ENCODE measurements around the gene CACNA1F. TPM values are rescaled to one million over a fixed set of nuclear protein-coding genes. Genes with fewer than 3 reads are reported as not detected.

CACNA1F gene
- total and polyA plus RNA-seq, 10 of the 15 experiments (the other 5 are each of a cell fraction or from before 2014, with no cell fraction given), result 0.01 to 0.32 (median 0.05) TPM; not detected in 5

DNA sequence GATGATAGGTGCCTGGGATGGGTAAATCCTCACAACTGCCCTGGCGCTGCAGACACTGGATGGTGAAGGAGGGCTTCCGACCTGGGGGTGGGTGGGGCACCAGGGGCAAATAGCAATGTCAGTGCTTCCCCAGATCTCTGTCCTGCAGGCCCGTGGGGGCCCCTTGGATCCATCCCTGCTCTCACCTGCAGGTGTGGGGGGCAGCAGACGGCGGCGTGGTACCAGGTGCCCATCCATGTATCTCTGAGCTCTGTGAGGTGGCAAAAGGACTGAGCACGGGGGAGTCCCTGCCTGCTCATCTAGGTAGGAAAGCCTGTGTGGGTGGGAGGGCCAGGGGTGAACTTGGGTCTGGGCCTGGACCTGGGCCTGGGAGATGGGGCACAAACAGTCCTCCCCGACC is 26.6 kb downstream of the CACNA1F start:
- Histone ChIP-seq H3K9me3 (replicated peaks; ENCODE audit: control insufficient read depth, insufficient read depth, low read length) (no peaks in the 10 kb centered on the region), H2AFZ (ENCODE audit: control insufficient read depth, low read depth, low read length) (no peak overlapping the region), H3K4me2 (ENCODE audit: control insufficient read depth, insufficient read depth) (no peak overlapping the region), H3K36me3 (ENCODE audit: control insufficient read depth in 2 of 2, insufficient read depth in 2 of 2, low read length in 1 of 2) (no peaks in the 10 kb centered on the region), H3K27ac (ENCODE audit: control insufficient read depth, insufficient read depth) (no peak overlapping the region), H3K79me2 (ENCODE audit: control insufficient read depth, insufficient read depth, low read length) (no peaks in the 10 kb centered on the region), H3K4me3 (no peak overlapping the region), H3K27me3 (replicated peaks in 1 of 2; ENCODE audit: control insufficient read depth in 2 of 2, insufficient read depth in 2 of 2, low read length in 1 of 2) (no peaks in the 10 kb centered on the region), H3K4me1 (ENCODE audit: control insufficient read depth, insufficient read depth, low read length) (no peaks in the 10 kb centered on the region), H4K20me1 (ENCODE audit: control insufficient read depth, insufficient read depth) (no peaks in the 10 kb centered on the region), H3K9ac (ENCODE audit: control insufficient read depth, insufficient read depth, low read length) (no peak overlapping the region)
- FAIRE-seq (no peak), ATAC-seq (no peak), DNase-seq (ENCODE audit: low read depth, low spot score) (no peak)
- RAD21 ChIA-PET (ENCODE audit: unreplicated experiment), result no interaction called here
- in situ Hi-C loops (cut with MboI), result no loop called here
- CTCF ChIA-PET, result no interaction called here
- SMC1A ChIA-PET (ENCODE audit: uncharacterized antibody, unreplicated experiment), result no interaction called here
- POLR2A ChIA-PET, result no interaction called here
- 57% methylated on average over 7 of the region's 8 CpGs for WGBS (ENCODE audit: insufficient coverage, insufficient replicate concordance, low lambda C conversion rate, missing lambda C conversion rate)
- BruUV-seq (replicated peaks), result no TSS peak
- intact Hi-C loops (cut with micrococcal nuclease; ENCODE audit: unreplicated experiment), result no loop called here
- TF ChIP-seq TCF7 (IDR thresholded peaks at IDR 0.05; ENCODE audit: borderline replicate concordance), result no peak
- TF ChIP-seq BCL11A (IDR thresholded peaks at IDR 0.05; ENCODE audit: low read depth, low read length), result no peak
- TF ChIP-seq ZNF622 (IDR thresholded peaks at IDR 0.05), result no peak

DNA sequence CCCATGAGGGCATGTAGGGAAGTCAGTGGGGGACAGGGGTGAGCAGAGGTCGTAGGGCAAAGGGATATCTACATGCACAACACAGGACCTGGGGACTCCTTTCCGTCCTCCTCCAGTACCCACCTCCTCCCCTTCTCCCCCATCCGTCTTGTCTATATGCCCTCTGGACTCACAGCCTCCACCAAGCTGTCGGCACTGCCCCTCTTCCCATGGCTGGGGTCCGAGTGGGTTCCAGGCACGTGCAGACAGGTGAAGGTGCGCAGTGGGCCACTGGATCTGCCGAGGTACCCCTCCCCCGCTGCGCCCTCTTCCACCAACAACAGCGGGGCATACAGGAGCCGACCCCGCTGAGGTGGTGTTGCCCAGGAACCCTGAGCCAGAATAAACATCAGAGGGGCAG is 27.7 kb downstream of the CACNA1F start:
- POLR2A ChIA-PET, result no interaction called here
- CTCF ChIA-PET, result no interaction called here
- no peak overlapping the region for H2AFZ ChIP-seq (ENCODE audit: control insufficient read depth, low read depth, low read length)
- no peaks in the 10 kb centered on the region for H4K20me1 ChIP-seq (ENCODE audit: control insufficient read depth, insufficient read depth)
- no peaks in the 10 kb centered on the region for H3K36me3 ChIP-seq (ENCODE audit: control insufficient read depth in 2 of 2, insufficient read depth in 2 of 2, low read length in 1 of 2)
- ATAC-seq (no peak), DNase-seq (ENCODE audit: low read depth, low spot score) (no peak), FAIRE-seq (no peak)
- no peaks in the 10 kb centered on the region for H3K4me1 ChIP-seq (ENCODE audit: control insufficient read depth, insufficient read depth, low read length)
- H3K4me2 ChIP-seq (ENCODE audit: control insufficient read depth, insufficient read depth), result no peak overlapping the region
- 42% methylated on average over 12 of the region's 13 CpGs for WGBS (ENCODE audit: insufficient coverage, insufficient replicate concordance, low lambda C conversion rate, missing lambda C conversion rate)
- H3K27me3 ChIP-seq (replicated peaks in 1 of 2; ENCODE audit: control insufficient read depth in 2 of 2, insufficient read depth in 2 of 2, low read length in 1 of 2), result no peaks in the 10 kb centered on the region
- intact Hi-C loops (cut with micrococcal nuclease; ENCODE audit: unreplicated experiment), result no loop called here
- no peak overlapping the region for H3K9ac ChIP-seq (ENCODE audit: control insufficient read depth, insufficient read depth, low read length)
- H3K9me3 ChIP-seq (replicated peaks; ENCODE audit: control insufficient read depth, insufficient read depth, low read length), result no peaks in the 10 kb centered on the region
- H3K27ac ChIP-seq (ENCODE audit: control insufficient read depth, insufficient read depth), result no peak overlapping the region
- no TSS peak for BruUV-seq (replicated peaks)
- H3K4me3 ChIP-seq, result no peak overlapping the region
- RAD21 ChIA-PET (ENCODE audit: unreplicated experiment), result no interaction called here
- H3K79me2 ChIP-seq (ENCODE audit: control insufficient read depth, insufficient read depth, low read length), result no peaks in the 10 kb centered on the region
- in situ Hi-C loops (cut with MboI), result no loop called here
- SMC1A ChIA-PET (ENCODE audit: uncharacterized antibody, unreplicated experiment), result no interaction called here
- TF ChIP-seq CBX5 (IDR thresholded peaks at IDR 0.05; ENCODE audit: low read depth), result no peak
- TF ChIP-seq RB1 (IDR thresholded peaks at IDR 0.05; ENCODE audit: borderline replicate concordance), result no peak
- TF ChIP-seq YY1 (IDR thresholded peaks at IDR 0.05; ENCODE audit: low read depth, low read length), result no peak
- no peak for TF ChIP-seq IKZF1 (conservative IDR thresholded peaks at IDR 0.05)
- no peak for TF ChIP-seq CBX3 (IDR thresholded peaks at IDR 0.05; ENCODE audit: borderline replicate concordance, low read depth)
- TF ChIP-seq, protein P1, sequence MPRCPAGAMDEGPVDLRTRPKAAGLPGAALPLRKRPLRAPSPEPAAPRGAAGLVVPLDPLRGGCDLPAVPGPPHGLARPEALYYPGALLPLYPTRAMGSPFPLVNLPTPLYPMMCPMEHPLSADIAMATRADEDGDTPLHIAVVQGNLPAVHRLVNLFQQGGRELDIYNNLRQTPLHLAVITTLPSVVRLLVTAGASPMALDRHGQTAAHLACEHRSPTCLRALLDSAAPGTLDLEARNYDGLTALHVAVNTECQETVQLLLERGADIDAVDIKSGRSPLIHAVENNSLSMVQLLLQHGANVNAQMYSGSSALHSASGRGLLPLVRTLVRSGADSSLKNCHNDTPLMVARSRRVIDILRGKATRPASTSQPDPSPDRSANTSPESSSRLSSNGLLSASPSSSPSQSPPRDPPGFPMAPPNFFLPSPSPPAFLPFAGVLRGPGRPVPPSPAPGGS (IDR thresholded peaks at IDR 0.05; ENCODE audit: borderline replicate concordance, insufficient read depth, low read depth, low read length, poor library complexity, severe bottlenecking), result no peak
- TF ChIP-seq ATF7 (IDR thresholded peaks at IDR 0.05; ENCODE audit: low read depth), result no peak
- no peak for TF ChIP-seq ZNF274 (IDR thresholded peaks at IDR 0.05; ENCODE audit: insufficient read depth, insufficient read length)
- TF ChIP-seq PAX5 (IDR thresholded peaks at IDR 0.05; ENCODE audit: borderline replicate concordance, low read depth, low read length), result no peak
- TF ChIP-seq HDAC2 (IDR thresholded peaks at IDR 0.05), result no peak
- TF ChIP-seq, protein P2, sequence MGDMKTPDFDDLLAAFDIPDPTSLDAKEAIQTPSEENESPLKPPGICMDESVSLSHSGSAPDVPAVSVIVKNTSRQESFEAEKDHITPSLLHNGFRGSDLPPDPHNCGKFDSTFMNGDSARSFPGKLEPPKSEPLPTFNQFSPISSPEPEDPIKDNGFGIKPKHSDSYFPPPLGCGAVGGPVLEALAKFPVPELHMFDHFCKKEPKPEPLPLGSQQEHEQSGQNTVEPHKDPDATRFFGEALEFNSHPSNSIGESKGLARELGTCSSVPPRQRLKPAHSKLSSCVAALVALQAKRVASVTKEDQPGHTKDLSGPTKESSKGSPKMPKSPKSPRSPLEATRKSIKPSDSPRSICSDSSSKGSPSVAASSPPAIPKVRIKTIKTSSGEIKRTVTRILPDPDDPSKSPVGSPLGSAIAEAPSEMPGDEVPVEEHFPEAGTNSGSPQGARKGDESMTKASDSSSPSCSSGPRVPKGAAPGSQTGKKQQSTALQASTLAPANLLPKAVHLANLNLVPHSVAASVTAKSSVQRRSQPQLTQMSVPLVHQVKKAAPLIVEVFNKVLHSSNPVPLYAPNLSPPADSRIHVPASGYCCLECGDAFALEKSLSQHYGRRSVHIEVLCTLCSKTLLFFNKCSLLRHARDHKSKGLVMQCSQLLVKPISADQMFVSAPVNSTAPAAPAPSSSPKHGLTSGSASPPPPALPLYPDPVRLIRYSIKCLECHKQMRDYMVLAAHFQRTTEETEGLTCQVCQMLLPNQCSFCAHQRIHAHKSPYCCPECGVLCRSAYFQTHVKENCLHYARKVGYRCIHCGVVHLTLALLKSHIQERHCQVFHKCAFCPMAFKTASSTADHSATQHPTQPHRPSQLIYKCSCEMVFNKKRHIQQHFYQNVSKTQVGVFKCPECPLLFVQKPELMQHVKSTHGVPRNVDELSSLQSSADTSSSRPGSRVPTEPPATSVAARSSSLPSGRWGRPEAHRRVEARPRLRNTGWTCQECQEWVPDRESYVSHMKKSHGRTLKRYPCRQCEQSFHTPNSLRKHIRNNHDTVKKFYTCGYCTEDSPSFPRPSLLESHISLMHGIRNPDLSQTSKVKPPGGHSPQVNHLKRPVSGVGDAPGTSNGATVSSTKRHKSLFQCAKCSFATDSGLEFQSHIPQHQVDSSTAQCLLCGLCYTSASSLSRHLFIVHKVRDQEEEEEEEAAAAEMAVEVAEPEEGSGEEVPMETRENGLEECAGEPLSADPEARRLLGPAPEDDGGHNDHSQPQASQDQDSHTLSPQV (IDR thresholded peaks at IDR 0.05), result no peak
- no peak for TF ChIP-seq TARDBP (IDR thresholded peaks at IDR 0.05; ENCODE audit: borderline replicate concordance)

Measured in GM12878 (cell line).